Tibial nerve (tissue), 4 donors: ENCODE data around the gene KLHL17. TPM values are rescaled to one million over a fixed set of nuclear protein-coding genes. Genes with fewer than 3 reads are reported as not detected.

Source experiments
- DNase-seq, 2 donors: peaks; one replicate each; pipeline ENCODE4 v3.0.0-alpha.2; 2019; ENCODE audit warnings: low spot score in 2 of 2
- H3K27ac ChIP-seq, 4 donors: fragments of 200-600 bp; sonication (generic) in 3 of 4; one replicate each; pipeline ENCODE4 v1.5.1; 2017 to 2019; ENCODE audit warnings: mild to moderate bottlenecking in 1 of 4
- H3K27me3 ChIP-seq, 2 donors: fragments of 200-600 bp; sonication (generic) in 1 of 2; one replicate each; pipeline versions ENCODE4 v1.5.1 to v1.6.0; 2017 to 2019
- H3K36me3 ChIP-seq, 3 donors: fragments of 200-600 bp; sonication (generic); one replicate each; pipeline ENCODE4 v1.5.1; 2018 to 2019
- H3K4me1 ChIP-seq, 4 donors: fragments of 200-600 bp; sonication (generic) in 3 of 4; one replicate each; pipeline ENCODE4 v1.5.1; 2017 to 2019
- H3K4me3 ChIP-seq, 4 donors: fragments of 200-600 bp; sonication (generic) in 3 of 4; one replicate each; pipeline ENCODE4 v1.5.1; 2017 to 2019; ENCODE audit warnings: mild to moderate bottlenecking in 1 of 4, moderate library complexity in 1 of 4
- H3K9me3 ChIP-seq, 4 donors: fragments of 200-600 bp; sonication (generic) in 3 of 4; one replicate each; pipeline ENCODE4 v1.5.1; 2017 to 2019
- EP300 ChIP-seq, 2 donors: sonication (generic); formaldehyde crosslinking; IDR thresholded peaks; one replicate each; pipeline ENCODE4 v1.6.1; 2017; ENCODE audit warnings: antibody characterized with exemption in 2 of 2, mild to moderate bottlenecking in 1 of 2
- POLR2A ChIP-seq, 2 donors: fragments of 450-650 bp; IDR thresholded peaks; one replicate each; pipeline ENCODE4 v1.6.1; 2017; ENCODE audit warnings: antibody characterized with exemption in 2 of 2, mild to moderate bottlenecking in 2 of 2, moderate library complexity in 2 of 2
- WGBS, 2 donors: methylation state at CpG; one replicate each; pipeline ENCODE4 v1.1.5; 2018; 5-methylcytosine and 5-hydroxymethylcytosine counted together
- total RNA-seq, 4 donors: library from RNA; depleted of rRNA; stranded (reverse); fragments of >200 nt; gene quantifications; one replicate each; pipeline ENCODE4 v1.1.0, GENCODE V29; 2016
- TF ChIP-seq, protein P1 (sequence below), 5 experiments: fragments of 200-600 bp in 3 of 5; fragments of 450-650 bp in 2 of 5; sonication (generic) in 3 of 5; IDR thresholded peaks; one replicate each; pipeline ENCODE4 v1.5.1; 2016 to 2019; ENCODE audit warnings: antibody characterized with exemption in 5 of 5, mild to moderate bottlenecking in 3 of 5, moderate library complexity in 2 of 5

The KLHL17 gene
- total RNA-seq, 4 donors from 2014 or later, result 4.2 to 19.2 (median 11.9) TPM

- WGBS, 2 donors, result 16 to 25% methylated on average over 15 to 22 of the region's 33 CpGs
- TF ChIP-seq, protein P1, sequence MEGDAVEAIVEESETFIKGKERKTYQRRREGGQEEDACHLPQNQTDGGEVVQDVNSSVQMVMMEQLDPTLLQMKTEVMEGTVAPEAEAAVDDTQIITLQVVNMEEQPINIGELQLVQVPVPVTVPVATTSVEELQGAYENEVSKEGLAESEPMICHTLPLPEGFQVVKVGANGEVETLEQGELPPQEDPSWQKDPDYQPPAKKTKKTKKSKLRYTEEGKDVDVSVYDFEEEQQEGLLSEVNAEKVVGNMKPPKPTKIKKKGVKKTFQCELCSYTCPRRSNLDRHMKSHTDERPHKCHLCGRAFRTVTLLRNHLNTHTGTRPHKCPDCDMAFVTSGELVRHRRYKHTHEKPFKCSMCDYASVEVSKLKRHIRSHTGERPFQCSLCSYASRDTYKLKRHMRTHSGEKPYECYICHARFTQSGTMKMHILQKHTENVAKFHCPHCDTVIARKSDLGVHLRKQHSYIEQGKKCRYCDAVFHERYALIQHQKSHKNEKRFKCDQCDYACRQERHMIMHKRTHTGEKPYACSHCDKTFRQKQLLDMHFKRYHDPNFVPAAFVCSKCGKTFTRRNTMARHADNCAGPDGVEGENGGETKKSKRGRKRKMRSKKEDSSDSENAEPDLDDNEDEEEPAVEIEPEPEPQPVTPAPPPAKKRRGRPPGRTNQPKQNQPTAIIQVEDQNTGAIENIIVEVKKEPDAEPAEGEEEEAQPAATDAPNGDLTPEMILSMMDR (IDR thresholded peaks at IDR 0.05), result no peak
- TF ChIP-seq EP300 (IDR thresholded peaks at IDR 0.05) (no peak), POLR2A (IDR thresholded peaks at IDR 0.05) (no peak)
- no peak for DNase-seq
- Histone ChIP-seq H3K27ac (no peak overlapping the region), H3K4me3 (no peak overlapping the region), H3K27me3 (peaks cover 2 to 89% of the 10 kb centered on the region in 2 donors), H3K9me3 (no peaks in the 10 kb centered on the region), H3K4me1 (peaks cover 0 to 17% (median 13%) of the 10 kb centered on the region in 4 donors), H3K36me3 (peaks cover 0 to under 1% (median 0%) of the 10 kb centered on the region in 3 donors)
Observed at GRCh38 chr1:970242-970972, 10.0 kb downstream of the KLHL17 start.

- Histone ChIP-seq H3K27me3 (peaks cover 2 to 92% of the 10 kb centered on the region in 2 donors), H3K9me3 (no peaks in the 10 kb centered on the region), H3K27ac (no peak overlapping the region), H3K36me3 (no peaks in the 10 kb centered on the region), H3K4me1 (peaks cover 0 to 17% (median 11%) of the 10 kb centered on the region in 4 donors), H3K4me3 (no peak overlapping the region)
- TF ChIP-seq, protein P1 (IDR thresholded peaks at IDR 0.05), result no peak
- DNase-seq, result no peak
- 31 to 34% methylated on average over 28 to 33 of the region's 42 CpGs for WGBS, 2 donors
Observed at GRCh38 chr1:970973-971730, 10.8 kb downstream of the KLHL17 start.

- Histone ChIP-seq H3K4me1 (peaks cover 0 to 13% (median 5%) of the 10 kb centered on the region in 4 donors), H3K36me3 (no peaks in the 10 kb centered on the region), H3K27me3 (peaks cover 2 to 91% of the 10 kb centered on the region in 2 donors), H3K27ac (no peak overlapping the region), H3K9me3 (no peaks in the 10 kb centered on the region), H3K4me3 (no peak overlapping the region)
- 71 to 81% methylated on average over 21 to 26 of the region's 34 CpGs for WGBS, 2 donors
- TF ChIP-seq EP300 (IDR thresholded peaks at IDR 0.05) (no peak), POLR2A (IDR thresholded peaks at IDR 0.05) (no peak)
- TF ChIP-seq, protein P1 (IDR thresholded peaks at IDR 0.05), result no peak
- DNase-seq, result no peak
Observed at GRCh38 chr1:971751-972506, 11.5 kb downstream of the KLHL17 start.

DNA sequence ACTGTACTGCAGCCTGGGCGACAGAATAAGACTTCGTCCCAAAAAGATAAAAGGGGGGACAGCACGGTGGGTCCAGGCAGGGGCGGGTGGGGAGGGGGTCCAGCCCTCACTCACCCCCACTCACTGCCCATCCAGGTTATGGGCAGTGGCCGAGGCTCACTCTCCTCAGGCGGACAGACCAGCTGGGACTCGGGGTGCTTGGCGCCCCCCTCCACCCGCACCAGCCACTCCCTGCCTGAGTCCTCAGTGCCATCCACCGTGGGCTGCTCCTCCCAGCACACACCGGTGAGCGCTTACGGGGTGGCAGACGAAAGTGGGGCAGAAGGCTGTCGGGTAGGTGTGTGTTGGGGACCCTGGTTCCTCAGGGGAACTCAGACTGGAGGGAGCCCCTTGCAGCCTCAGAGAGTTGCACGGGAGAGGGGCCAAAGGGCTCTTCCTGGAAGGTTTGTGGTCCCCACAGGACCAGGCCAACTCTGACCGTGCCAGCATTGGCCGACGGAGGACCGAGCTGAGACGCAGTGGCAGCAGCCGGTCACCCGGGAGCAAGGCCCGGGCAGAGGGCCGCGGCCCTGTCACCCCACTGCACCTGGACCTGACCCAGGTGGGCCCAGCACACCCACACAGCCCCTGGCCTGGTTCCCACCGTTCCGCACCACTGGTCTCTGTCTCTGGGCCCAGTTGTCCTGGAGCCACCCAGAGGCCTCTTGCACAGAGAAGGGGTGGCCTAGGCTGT is 12.5 kb downstream of the KLHL17 start:
- WGBS, 2 donors, result 83 to 86% methylated on average over 17 of the region's 28 CpGs
- TF ChIP-seq POLR2A (IDR thresholded peaks at IDR 0.05) (no peak), EP300 (IDR thresholded peaks at IDR 0.05) (no peak)
- TF ChIP-seq, protein P1 (IDR thresholded peaks at IDR 0.05), result no peak
- no peak for DNase-seq
- Histone ChIP-seq H3K4me1 (peaks cover 0 to 8% (median 0%) of the 10 kb centered on the region in 4 donors), H3K27me3 (peaks cover 2 to 82% of the 10 kb centered on the region in 2 donors), H3K27ac (no peak overlapping the region), H3K9me3 (no peaks in the 10 kb centered on the region), H3K36me3 (no peaks in the 10 kb centered on the region), H3K4me3 (no peak overlapping the region)
